Neural progenitor cell (in vitro differentiated cells): ENCODE results near the gene BCL2L2. TPM values are rescaled to one million over a fixed set of nuclear protein-coding genes. Genes with fewer than 3 reads are reported as not detected.
A peak's percentile ranks its signal among the peaks of the same experiment; 100 is the strongest.

ENCODE experiments used
- DNase-seq: peaks from one replicate; pipeline ENCODE4 v3.0.0-alpha.2; 2016; ENCODE audit warnings: low spot score
- H2AFZ ChIP-seq: fragments of 200-600 bp; sonication (generic); replicated peaks from 2 replicates; pipeline ENCODE4 v1.6.1; 2016; ENCODE audit warnings: antibody characterized with exemption
- H3F3A ChIP-seq: fragments of 200-600 bp; sonication (generic); 2 replicates; pipeline ENCODE4 v1.6.1; 2016; ENCODE audit warnings: antibody characterized with exemption, low read depth
- H3K27ac ChIP-seq: fragments of 200-600 bp; sonication (generic); 2 replicates; pipeline ENCODE4 v1.5.1; 2016; ENCODE audit warnings: mild to moderate bottlenecking
- H3K27me3 ChIP-seq: fragments of 200-600 bp; sonication (generic); 2 replicates; pipeline ENCODE4 v1.6.1; 2016; ENCODE audit warnings: mild to moderate bottlenecking, moderate library complexity
- H3K36me3 ChIP-seq: fragments of 200-600 bp; sonication (generic); 2 replicates; pipeline ENCODE4 v1.5.1; 2016
- H3K4me1 ChIP-seq: fragments of 200-600 bp; sonication (generic); 2 replicates; pipeline ENCODE4 v1.6.1; 2016; ENCODE audit warnings: mixed run types
- H3K4me2 ChIP-seq: fragments of 200-600 bp; sonication (generic); 2 replicates; pipeline ENCODE4 v1.6.1; 2016
- H3K4me3 ChIP-seq: fragments of 200-600 bp; sonication (generic); 2 replicates; pipeline ENCODE4 v1.5.1; 2016
- H3K79me2 ChIP-seq: fragments of 200-600 bp; sonication (generic); 2 replicates; pipeline ENCODE4 v1.6.1; 2016; ENCODE audit warnings: low read depth
- H3K9ac ChIP-seq: fragments of 200-600 bp; sonication (generic); 2 replicates; pipeline ENCODE4 v1.6.1; 2016
- H3K9me3 ChIP-seq: fragments of 200-600 bp; sonication (generic); 2 replicates; pipeline ENCODE4 v1.5.1; 2016; ENCODE audit warnings: low read depth
- H4K20me1 ChIP-seq: fragments of 200-600 bp; sonication (generic); 2 replicates; pipeline ENCODE4 v1.6.1; 2016; ENCODE audit warnings: low read depth
- H3K27ac Mint-ChIP-seq: 3 replicates; pipeline ENCODE4 v1.8.0; 2021; ENCODE audit warnings: mixed read lengths
- H3K27me3 Mint-ChIP-seq: 2 replicates; pipeline ENCODE4 v1.8.0; 2022; ENCODE audit warnings: low read depth, mild to moderate bottlenecking, inconsistent platforms, moderate library complexity, mixed read lengths; ENCODE audit not compliant: insufficient read depth
- H3K36me3 Mint-ChIP-seq: 3 replicates; pipeline ENCODE4 v1.8.0; 2021; ENCODE audit warnings: mixed read lengths
- H3K4me1 Mint-ChIP-seq: 3 replicates; pipeline ENCODE4 v1.8.0; 2021; ENCODE audit warnings: mixed read lengths
- H3K4me3 Mint-ChIP-seq: 3 replicates; pipeline ENCODE4 v1.8.0; 2021; ENCODE audit warnings: mild to moderate bottlenecking, moderate library complexity, mixed read lengths
- H3K9me3 Mint-ChIP-seq: 3 replicates; pipeline ENCODE4 v1.8.0; 2020; ENCODE audit warnings: mixed read lengths
- EZH2 ChIP-seq: fragments of 200-600 bp; sonication (generic); IDR thresholded peaks from 2 replicates; pipeline ENCODE4 v1.6.1; 2017; ENCODE audit warnings: antibody characterized with exemption, mild to moderate bottlenecking, moderate library complexity
- EZH2phosphoT487 ChIP-seq: fragments of 200-600 bp; sonication (generic); IDR thresholded peaks from 2 replicates; pipeline ENCODE4 v1.6.1; 2017; ENCODE audit warnings: antibody characterized with exemption
- total RNA-seq: library from RNA; depleted of rRNA; stranded (reverse); fragments of >200 nt; gene quantifications from 2 replicates; pipeline ENCODE4 v1.2.3, GENCODE V29; 2015; ENCODE audit warnings: low replicate concordance
- TF ChIP-seq, protein P1 (sequence below): fragments of 200-600 bp; sonication (generic); IDR thresholded peaks from 2 replicates; pipeline ENCODE4 v1.5.1; 2017; ENCODE audit warnings: antibody characterized with exemption, mild to moderate bottlenecking

Gene BCL2L2
- total RNA-seq, 1 donor from 2014 or later: 14.9 TPM

DNA sequence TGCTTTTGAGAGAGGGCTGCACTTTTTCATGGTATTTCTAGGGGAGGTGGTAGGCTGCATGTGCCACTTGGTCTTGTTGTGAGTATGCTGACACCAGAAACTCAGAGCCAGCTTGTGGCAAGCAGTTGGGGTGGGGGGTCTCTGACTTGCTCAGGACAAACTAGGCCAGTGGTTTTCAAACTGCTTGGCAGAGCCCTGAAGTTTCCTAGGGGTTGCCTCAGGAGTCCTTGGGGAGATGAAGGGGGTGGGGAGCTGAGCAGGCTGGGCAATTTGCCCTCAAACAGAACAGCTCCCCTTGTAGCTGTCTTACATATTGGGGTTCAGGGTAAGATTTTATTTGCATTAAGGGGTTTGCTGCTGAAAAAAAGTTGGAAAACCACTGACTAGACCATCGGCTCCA lies 3.9 kb downstream of the BCL2L2 start:
- H3K79me2 ChIP-seq: peaks cover 22% of the 10 kb centered on the region
- no peaks in the 10 kb centered on the region for H3K9me3 ChIP-seq
- no peaks in the 10 kb centered on the region for H4K20me1 ChIP-seq
- H3K9ac ChIP-seq: no peak overlapping the region
- H3K27ac Mint-ChIP-seq: no peak overlapping the region
- peaks cover 3% of the 10 kb centered on the region for H3K36me3 ChIP-seq
- peaks cover 20% of the 10 kb centered on the region for H3F3A ChIP-seq
- DNase-seq: no peak
- H3K4me1 ChIP-seq: peaks cover 12% of the 10 kb centered on the region
- no peaks in the 10 kb centered on the region for H3K27me3 ChIP-seq
- no peak overlapping the region for H3K4me3 Mint-ChIP-seq
- H3K9me3 Mint-ChIP-seq: peaks cover 2% of the 10 kb centered on the region
- no peaks in the 10 kb centered on the region for H3K27me3 Mint-ChIP-seq
- H3K4me2 ChIP-seq: no peak overlapping the region
- H3K27ac ChIP-seq: no peak overlapping the region
- no peak overlapping the region for H2AFZ ChIP-seq
- peaks cover 23% of the 10 kb centered on the region for H3K36me3 Mint-ChIP-seq
- TF ChIP-seq EZH2phosphoT487 (no peak), EZH2 (no peak)
- TF ChIP-seq, protein P1, sequence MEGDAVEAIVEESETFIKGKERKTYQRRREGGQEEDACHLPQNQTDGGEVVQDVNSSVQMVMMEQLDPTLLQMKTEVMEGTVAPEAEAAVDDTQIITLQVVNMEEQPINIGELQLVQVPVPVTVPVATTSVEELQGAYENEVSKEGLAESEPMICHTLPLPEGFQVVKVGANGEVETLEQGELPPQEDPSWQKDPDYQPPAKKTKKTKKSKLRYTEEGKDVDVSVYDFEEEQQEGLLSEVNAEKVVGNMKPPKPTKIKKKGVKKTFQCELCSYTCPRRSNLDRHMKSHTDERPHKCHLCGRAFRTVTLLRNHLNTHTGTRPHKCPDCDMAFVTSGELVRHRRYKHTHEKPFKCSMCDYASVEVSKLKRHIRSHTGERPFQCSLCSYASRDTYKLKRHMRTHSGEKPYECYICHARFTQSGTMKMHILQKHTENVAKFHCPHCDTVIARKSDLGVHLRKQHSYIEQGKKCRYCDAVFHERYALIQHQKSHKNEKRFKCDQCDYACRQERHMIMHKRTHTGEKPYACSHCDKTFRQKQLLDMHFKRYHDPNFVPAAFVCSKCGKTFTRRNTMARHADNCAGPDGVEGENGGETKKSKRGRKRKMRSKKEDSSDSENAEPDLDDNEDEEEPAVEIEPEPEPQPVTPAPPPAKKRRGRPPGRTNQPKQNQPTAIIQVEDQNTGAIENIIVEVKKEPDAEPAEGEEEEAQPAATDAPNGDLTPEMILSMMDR: no peak
- no peak overlapping the region for H3K4me3 ChIP-seq
- H3K4me1 Mint-ChIP-seq: peaks cover 21% of the 10 kb centered on the region

DNA sequence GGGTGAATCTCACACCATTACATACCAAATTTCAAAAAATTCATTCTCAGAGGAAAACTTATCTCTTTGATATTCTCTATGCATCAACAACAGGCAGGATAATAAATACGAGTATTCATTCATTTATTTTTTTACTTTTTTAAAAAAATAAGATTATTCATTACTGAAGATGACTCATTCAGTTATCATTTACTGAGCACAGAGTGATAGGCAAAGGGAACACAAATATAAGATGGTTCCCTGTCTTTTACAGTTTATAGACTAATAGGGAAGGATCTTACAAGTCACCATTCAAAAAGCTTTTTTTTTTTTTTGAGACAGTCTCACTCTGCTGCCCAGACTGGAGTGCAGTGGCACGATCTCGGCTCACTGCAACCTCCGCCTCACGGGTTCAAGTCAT lies 9.7 kb downstream of the BCL2L2 start:
- H3K9me3 Mint-ChIP-seq: no peaks in the 10 kb centered on the region
- H3K9ac ChIP-seq: no peak overlapping the region
- peaks cover 23% of the 10 kb centered on the region for H3K36me3 Mint-ChIP-seq
- no peak overlapping the region for H3K4me3 Mint-ChIP-seq
- no peak overlapping the region for H3K4me3 ChIP-seq
- DNase-seq: no peak
- no peak overlapping the region for H3K27ac Mint-ChIP-seq
- H3K4me2 ChIP-seq: no peak overlapping the region
- no peaks in the 10 kb centered on the region for H3K27me3 ChIP-seq
- H3K9me3 ChIP-seq: no peaks in the 10 kb centered on the region
- H3K27ac ChIP-seq: no peak overlapping the region
- H4K20me1 ChIP-seq: no peaks in the 10 kb centered on the region
- peaks cover 6% of the 10 kb centered on the region for H3K4me1 ChIP-seq
- peaks cover 3% of the 10 kb centered on the region for H3K36me3 ChIP-seq
- no peaks in the 10 kb centered on the region for H3K79me2 ChIP-seq
- TF ChIP-seq EZH2 (no peak), EZH2phosphoT487 (no peak)
- TF ChIP-seq, protein P1: no peak
- H3F3A ChIP-seq: peaks cover 29% of the 10 kb centered on the region
- H3K27me3 Mint-ChIP-seq: peaks cover 10% of the 10 kb centered on the region
- H3K4me1 Mint-ChIP-seq: peaks cover 15% of the 10 kb centered on the region
- no peak overlapping the region for H2AFZ ChIP-seq

DNA sequence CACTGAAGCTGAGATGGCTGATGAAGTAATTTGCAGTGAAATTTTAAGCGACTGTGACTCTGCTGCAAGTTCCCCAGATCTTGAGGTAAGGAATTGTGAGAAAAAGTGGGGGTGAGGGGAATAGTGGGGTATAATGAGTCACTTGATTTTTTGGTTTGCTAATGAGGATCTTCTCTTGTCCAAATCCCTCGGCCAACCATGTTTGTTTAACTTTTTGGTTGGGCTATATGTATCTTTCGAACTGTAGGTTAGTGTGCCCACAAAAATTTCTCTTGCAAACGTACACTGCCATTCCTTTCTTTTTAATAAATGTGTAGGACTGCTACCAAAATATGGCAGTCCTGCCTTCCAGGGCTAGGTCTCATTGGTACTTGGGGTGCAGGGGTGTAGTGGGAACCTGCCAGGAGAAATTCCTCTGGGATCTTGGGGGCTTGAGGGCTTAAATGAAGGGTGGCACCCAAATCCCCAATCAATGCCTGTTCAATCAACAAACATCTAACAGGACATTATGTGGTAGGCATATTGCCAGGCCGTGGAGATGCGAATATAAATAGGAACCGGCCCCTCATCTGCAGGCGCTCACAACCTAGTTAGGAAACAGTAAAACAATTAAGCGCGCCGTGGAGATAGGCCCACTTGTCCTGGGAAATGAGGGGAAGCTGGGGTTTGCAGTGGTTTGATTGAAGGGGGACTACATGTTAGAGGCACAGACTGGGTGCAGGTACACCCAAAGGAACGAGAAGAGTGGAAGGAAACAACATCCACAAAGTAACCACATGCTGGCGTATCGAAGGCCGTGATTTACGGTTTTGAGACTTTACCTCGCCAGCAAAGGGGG lies 13.3 kb downstream of the BCL2L2 start:
- H3K9me3 ChIP-seq: no peaks in the 10 kb centered on the region
- peak overlapping the region; percentile 40 for H3K4me3 ChIP-seq
- Mint-ChIP-seq H3K27me3 (peaks cover 13% of the 10 kb centered on the region), H3K36me3 (peaks cover 29% of the 10 kb centered on the region), H3K4me3 (peak overlapping the region; percentile 93), H3K4me1 (peaks cover 27% of the 10 kb centered on the region), H3K9me3 (no peaks in the 10 kb centered on the region), H3K27ac (peak overlapping the region; percentile 89)
- H3K9ac ChIP-seq: no peak overlapping the region
- peaks cover 40% of the 10 kb centered on the region for H3F3A ChIP-seq
- H3K27ac ChIP-seq: peak overlapping the region; percentile 95
- no peak for DNase-seq
- H3K36me3 ChIP-seq: peaks cover 15% of the 10 kb centered on the region
- H4K20me1 ChIP-seq: peaks cover 20% of the 10 kb centered on the region
- H3K4me1 ChIP-seq: peaks cover 22% of the 10 kb centered on the region
- TF ChIP-seq EZH2phosphoT487 (no peak), EZH2 (no peak)
- TF ChIP-seq, protein P1: no peak
- peak overlapping the region; percentile 65 for H3K4me2 ChIP-seq
- no peaks in the 10 kb centered on the region for H3K27me3 ChIP-seq
- peak overlapping the region; percentile 57 for H2AFZ ChIP-seq
- peaks cover 29% of the 10 kb centered on the region for H3K79me2 ChIP-seq
